Left colon (tissue), 2 donors: ENCODE measurements around the gene SPATS2L. TPM values are rescaled to one million over a fixed set of nuclear protein-coding genes. Genes with fewer than 3 reads are reported as not detected.

Experiments used
- ATAC-seq: fragments of 200-7000 bp; cut with Tn5 transposase; one replicate; pipeline ENCODE4 v1.9.1; 2020; ENCODE audit warnings: mild to moderate bottlenecking, moderate library complexity
- DNase-seq, 2 donors: peaks; one replicate each; pipeline ENCODE4 v3.0.0-alpha.2; 2020
- intact Hi-C, 2 donors: fragments of 100-400 bp; cut with DNase I in 1 of 2; cut with micrococcal nuclease in 1 of 2; formaldehyde crosslinking; loops; one replicate each; pipeline versions ENCODE4 v1.11.2 to v1.14.0; 2022; cut with DNase I, micrococcal nuclease
- total RNA-seq, 2 donors: library from RNA; stranded (reverse); fragmentation: NEBNext Ultra II Directional; extraction: Animal tissue kit (Norgen Biotek cat#: 25700); gene quantifications; one replicate each; pipeline ENCODE4 v1.2.1, GENCODE V29; 2021
- donor health status: DM: no; HTN: no; CAD: no.
- donor health status: DM: yes; HTN: yes; CAD: no.

SPATS2L gene
- total RNA-seq, 2 donors from 2014 or later = 157 to 240 TPM

DNA sequence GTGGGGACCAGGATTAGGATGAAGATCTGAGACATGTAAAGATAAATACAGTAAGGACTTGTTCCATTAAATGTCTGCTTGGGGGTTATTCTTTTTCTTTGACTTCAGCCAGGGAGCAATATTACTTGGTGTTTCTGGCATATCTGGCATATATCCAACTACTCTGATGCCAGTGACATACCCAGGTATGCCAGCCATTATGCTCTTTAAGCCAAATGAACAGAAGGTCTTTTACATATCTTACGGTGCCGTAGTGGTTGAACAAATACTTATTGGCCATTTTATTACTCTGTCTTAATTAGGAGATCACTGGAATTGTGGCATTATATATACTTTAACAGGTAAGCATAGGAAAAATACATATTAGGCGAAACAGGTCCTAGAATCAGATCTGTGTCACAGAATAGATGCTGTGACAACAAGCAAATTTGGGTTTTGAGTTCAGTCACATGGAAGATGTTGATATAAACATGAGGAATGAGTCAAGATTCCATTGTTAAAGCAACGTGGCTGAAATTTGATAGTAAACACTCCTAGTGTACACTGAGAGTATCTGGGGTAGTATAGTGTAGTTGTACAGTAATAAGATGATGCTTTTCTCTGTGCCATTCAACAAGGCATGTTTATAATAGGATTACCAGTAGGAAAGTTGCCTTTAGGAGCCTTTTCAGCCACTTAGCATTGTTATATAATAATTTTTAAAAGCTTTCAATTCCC is 140.8 kb downstream of the SPATS2L start:
- intact Hi-C loops = no loop called here
- no peak for DNase-seq
- ATAC-seq = no peak

DNA sequence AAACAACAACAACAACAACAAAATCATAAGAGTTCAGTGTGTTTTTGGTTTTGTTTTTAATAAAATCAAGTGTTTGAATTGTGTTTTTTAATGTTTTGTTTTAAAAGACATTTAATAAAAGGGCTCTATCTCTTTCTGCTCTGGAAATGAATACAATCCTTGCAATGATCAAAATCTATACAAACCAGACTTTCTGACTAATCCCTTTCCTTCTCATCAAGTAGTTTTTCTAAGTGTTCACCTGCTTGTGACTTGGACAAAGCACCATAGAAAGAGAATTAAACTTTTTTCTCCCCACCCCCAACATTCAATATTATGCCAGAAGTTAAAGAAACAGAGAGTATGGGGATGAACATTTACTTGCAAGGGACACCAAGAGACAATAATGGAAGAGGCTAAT is 142.0 kb downstream of the SPATS2L start:
- no peak for DNase-seq
- intact Hi-C loops = no loop called here
- ATAC-seq = no peak

DNA sequence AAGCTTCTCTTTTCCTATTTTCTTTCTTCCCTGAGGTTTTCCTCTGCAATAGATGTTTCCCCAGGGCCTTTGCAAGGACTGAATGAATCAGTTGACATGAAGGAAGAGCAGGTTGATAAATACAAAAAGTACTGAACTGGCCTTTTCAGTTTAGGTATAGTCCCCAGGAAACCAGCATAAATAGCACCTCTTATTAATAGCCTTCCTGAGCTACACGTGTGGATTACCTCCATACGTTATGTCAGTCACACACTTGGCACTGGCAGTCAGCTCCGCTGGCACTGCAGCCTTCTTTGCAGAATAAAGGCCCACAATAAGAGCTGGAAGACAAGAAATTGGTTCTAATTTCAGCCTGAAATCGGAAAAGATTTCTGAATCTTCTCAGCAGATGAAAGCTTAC is 142.7 kb downstream of the SPATS2L start:
- intact Hi-C loops = no loop called here
- DNase-seq (no peak), ATAC-seq (no peak)

DNA sequence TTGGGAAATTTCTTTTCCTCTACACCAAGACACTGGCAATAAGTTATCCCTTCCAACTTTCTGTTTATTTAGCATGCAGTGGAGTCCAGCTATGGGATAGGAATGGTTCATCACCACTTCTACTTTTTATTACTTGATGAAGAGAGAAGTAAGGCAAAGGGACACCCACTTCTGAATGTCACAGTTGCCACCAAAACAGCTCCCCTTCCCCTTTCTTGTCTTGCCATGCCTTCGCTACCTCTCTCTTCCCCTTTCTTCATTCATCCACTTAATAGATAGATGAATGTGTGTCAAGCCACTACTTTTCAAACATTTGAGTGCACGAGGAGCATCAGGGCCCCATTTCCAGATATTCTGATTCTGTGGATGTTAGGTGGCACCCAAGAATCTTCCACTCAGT is 143.8 kb downstream of the SPATS2L start:
- ATAC-seq = no peak
- intact Hi-C loops = no loop called here
- no peak for DNase-seq

DNA sequence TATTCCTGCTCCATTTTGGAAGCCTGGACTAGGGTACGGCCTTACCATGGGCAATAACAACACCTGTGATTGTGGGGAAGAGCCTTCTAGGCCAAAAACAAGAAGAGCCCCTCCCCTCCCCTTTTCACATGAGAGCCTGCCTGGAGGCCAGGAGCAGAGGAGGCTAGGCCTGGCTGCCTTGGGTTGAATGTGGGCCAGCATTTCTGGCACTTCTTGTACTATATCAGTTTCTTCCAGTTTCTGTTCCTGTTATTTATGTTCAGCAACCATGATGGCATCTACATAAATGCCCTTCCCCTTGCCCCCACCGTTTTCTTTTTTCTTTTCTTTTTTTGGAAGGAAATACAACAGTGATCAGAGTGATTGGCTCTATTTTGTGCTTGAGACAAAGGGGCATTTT is 145.0 kb downstream of the SPATS2L start:
- intact Hi-C loops = no loop called here
- no peak for ATAC-seq
- no peak for DNase-seq

DNA sequence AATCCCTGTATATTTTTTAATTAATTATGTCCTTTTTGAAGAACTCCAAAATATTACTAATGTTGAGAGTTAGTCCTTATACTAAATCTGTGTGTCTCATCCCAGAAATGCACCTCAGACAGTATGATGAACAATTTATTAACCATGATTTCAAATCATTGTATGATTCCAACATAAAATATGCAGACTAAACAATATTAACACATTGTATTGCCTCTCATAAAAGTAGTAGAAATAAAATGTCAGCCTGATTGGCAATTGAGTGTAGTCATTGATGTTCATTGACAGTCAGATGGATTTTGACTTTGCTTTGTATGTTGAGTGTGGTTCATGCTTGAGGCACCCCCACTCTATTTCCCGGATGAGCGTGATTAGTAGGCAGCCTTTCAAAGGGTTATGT is 145.9 kb downstream of the SPATS2L start:
- DNase-seq (no peak), ATAC-seq (no peak)
- intact Hi-C loops = no loop called here

DNA sequence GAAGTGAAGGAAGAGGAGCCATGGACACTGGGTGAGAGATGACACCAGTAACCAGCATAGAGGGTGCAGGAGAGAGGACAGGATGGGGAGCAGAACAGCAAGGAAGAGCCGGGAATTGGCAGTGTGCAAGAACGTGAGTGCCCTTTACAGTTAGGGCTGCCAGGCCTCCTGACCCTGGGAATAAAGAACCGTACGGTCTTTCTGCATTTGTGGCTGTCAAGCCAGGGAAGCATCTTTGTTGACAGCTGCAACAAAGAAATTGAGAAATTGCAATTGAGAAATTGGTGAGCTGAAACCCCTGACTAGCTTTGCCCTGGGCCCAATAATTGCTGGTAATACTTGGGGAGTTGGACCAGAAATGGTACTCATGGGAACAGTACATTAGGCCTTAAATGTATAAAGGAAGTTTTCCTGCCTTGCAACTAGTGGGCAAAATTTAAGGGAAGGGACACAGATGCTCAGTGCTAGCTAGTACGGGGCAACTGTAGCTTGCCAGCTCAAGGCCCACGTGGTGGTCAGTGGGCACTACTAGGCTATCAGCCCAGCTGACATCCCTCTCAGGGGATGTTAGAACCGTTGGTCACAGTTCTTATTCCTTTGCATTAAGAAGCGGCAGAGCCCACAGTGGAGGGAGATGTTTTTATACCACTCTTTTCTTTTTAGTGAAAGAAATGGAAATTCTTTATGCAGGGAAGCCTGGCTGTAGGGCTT is 146.8 kb downstream of the SPATS2L start:
- DNase-seq (no peak), ATAC-seq (no peak)
- intact Hi-C loops = no loop called here

DNA sequence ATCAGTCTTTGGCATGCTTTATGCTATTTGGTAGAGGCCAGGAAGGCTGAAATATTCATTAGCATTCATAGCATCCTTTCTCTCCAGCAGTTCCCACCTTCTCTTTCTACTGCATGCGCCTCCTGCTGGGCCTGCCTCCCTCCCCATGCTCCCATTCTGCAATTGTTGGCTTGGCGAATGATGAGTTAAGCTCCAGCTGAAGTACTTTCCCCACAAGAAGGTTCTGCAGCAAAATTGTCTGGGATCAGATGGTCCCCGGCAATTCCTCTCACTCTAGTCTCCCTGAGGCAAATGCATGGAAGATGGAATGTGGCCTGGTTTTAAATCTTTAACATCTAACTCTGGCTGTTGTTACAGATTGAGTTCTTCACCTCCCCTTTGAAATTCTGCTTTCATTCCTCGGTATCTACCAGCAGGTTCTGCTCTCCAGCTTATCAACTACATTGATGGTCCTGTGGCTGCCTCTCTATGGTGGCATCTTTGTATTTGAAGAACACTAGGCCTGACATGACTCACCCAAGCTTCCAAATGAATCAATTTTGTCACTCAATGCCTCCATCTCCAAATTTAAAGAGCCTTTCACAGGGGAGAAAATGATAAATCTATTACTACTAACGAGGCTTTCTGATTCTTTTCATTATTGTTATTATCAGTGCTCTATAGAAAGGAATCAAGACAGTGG is 147.5 kb downstream of the SPATS2L start:
- intact Hi-C loops = no loop called here
- ATAC-seq (no peak), DNase-seq (no peak)

DNA sequence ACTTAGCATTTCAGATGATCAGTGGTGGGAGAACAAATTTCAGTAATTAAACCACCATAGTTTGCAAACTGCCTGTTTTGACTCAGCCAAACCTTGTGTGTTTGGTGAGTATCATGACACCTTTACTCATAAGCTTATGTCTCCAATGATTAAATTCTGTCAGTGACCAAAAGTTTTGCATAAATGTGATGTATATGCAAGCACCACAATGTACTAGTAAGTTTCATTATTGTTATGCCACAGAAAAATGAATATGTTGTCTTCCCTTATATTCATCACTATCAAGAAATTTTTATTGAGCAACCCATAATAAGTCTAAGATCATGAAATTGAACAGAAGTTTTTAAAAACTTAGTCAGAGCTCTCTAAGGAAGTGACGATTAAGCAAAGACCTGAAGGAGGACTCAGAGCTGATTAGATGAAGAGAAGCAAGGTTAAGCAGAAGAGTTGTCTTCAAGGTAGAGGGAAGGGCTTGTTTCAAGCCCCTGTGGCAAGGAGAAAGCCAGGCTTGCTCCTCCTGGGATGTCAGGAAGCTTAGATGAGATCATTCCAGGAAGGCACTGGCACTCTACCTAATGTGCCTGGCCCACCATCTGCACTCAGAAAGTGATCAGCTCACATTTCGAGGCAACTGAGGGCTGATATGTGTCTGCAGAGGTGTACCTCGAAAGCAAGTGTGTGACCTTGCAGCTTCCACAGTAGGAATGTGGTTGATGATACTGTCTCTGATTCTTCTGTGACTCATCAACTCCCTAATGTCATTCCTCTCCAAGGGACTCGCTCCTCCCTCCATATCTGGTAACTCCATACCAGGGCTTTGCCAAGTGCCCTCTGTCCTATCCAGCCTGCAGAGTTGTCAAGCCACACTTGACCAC is 148.7 kb downstream of the SPATS2L start:
- no peak for DNase-seq
- intact Hi-C loops = no loop called here
- ATAC-seq = no peak

DNA sequence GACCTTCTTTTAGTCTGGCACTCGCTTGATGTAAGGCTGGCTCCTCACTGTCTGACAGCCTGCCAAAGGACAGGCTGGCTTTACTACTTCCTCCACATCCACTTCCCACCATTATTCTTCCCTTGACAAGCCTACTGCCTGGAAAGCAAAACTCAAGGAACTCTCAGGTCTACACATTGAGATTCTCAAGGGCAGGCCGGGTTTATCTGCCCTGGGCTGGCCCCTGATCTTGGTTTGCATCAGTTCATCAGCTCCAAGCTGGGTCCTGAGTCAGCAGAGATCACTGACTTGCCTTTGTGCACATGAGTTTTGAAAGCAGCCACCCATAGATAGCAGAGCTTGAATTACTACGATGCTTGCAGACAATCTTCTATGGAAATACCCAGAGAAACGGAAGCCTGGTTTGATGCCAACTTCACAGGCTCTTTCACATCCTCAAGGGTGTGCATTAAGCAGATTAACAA is 149.5 kb downstream of the SPATS2L start:
- intact Hi-C loops = no loop called here
- DNase-seq (no peak), ATAC-seq (no peak)

DNA sequence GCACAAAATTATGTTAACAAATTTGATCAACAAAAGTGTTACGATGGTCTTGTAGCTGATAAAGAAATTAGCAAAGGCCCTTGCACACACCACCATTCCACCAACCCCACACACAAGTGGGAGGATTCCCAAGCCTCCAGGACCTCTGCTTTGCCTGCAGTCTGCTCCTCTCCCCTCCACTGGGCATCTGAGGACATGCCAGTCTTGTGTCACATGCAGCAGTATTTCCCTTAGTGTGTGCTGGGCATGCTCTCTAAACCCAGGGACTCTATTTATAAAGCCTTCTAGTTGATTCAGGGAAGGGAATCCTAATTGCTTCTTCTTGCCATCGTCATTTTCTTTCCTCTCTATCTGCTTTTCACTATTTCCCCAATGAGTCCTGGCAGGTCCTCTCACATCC is 150.1 kb downstream of the SPATS2L start:
- ATAC-seq = no peak
- DNase-seq = no peak
- intact Hi-C loops = no loop called here

DNA sequence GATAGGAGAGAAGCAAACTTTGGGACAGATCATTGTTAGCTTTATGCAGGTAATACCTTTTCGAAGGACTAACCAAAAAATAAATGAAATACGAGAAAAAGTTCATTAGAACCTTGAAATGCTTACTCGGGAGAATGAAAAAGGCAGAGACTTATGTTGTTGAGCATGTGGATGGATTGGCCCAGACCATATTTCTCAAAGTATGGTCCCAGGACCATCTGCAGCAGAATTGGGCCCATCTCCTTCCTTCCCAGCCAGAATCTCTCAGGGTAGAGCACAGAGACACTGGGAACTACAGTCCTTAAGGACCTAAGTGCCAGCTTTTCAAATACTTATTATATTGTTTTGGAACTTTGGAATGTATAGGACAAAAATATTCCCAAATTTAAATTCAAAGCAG is 152.6 kb downstream of the SPATS2L start:
- DNase-seq = no peak
- intact Hi-C loops = no loop called here
- no peak for ATAC-seq

DNA sequence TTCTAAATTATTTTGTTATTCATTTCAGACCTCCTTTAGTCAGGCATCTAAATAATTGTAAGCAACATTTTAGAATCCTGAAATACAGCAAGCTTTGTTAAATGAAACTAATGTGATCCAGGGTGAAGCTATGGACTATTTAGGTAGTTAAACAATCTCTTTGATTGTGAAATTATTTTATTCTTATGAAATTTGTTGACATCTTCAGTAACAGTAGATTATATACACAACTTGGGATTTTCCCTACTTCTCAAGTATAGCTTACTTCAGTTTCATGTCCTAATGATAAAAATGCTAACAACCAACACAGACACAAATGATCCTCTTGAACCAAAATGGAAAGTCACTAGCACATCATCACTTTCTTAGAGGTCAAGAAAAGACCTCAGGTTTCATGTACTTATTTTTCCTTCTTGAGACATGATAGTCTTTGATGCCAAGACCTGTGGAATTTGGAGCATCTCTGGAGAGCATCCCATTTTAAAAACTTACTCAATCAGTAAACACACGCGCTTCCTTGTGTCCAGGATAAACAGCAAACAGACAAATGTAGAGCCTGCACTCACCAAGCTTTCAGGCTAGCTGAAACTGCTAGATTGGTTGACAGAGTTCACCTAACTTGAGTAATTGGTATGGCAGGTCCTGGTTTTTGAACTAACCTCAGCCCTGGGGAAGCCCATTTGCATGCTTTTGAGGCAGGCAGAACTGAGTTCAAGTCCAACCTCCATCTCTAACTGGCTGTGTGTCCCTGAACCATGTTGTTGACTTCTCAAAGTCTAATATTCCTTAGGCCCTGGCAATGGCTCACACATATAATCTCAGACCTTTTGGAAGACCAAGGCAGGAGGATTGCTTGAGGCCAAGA is 155.6 kb downstream of the SPATS2L start:
- DNase-seq (no peak), ATAC-seq (no peak)
- intact Hi-C loops = loop anchor here in 1 of 2 donors (10.0 kb wide), 1 partner anchor 147 kb away; no protein-coding TSS in a partner anchor

DNA sequence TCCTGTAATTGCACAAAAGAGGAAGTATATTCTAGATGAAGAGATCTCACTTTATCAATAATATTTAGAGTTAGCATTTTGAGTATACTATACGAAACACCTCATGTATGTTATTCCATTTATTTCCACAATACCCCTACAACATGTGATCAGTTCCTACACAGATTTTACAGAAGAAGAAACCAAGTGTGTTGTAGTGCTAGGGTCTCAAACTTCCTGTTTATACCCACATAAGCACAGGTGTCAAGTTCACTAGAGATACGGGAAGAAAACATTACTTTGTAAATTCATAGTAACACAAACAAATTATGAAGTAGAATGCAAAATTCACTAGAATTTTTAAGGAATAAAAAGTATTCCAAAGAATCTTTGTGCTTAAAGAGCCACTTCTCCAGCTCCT is 157.0 kb downstream of the SPATS2L start:
- ATAC-seq (no peak), DNase-seq (no peak)
- intact Hi-C loops = loop anchor here in 1 of 2 donors (10.0 kb wide), 1 partner anchor 149 kb away; no protein-coding TSS in a partner anchor

DNA sequence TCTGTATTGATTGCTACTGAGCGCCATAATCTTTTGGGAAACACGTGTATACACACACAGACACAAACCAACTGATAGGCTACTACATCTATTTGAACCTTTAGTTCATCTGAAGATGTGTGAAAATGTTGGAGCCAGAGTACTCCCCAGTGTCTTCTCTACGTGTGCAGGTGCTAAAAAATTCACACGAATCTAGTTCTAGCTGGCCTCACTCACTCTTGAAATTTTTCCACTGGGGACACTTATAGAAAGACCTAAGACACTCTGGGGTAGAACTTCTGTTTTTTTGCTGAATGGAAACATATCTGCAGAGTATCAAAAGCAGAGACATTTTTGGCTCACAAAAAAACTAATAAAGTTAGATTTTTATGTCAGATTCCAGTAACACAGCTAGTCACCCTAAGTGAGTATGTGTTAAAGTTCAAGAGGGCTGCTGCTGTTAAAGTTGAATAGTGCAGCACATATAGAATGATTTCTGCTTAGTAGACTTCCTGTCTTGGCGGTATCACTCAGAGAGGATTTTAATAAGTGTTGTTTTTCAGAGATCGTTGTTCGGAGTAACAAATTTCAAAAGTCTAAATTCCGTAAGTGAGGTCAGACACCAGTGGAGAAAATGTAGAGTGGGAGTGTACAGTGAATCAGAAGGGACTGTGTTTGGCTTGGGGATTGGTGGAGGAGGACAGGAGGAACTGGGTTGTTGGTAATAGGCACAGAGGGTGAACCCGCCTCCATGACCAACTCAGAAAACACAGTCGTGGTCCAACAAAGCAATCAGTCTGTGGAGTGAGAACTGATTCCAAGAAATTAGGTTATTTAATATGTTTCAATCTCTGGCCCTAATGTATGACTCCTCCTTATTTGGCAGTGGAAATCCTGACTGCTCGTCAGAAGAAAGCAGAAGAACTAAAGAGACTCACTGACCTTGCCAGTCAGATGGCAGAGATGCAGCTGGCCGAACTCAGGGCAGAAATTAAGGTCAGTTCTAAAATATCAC is 160.2 kb downstream of the SPATS2L start:
- intact Hi-C loops = loop anchor here in 1 of 2 donors (10.0 kb wide), 1 partner anchor 152 kb away; no protein-coding TSS in a partner anchor
- DNase-seq (no peak), ATAC-seq (peak; percentile 13)

DNA sequence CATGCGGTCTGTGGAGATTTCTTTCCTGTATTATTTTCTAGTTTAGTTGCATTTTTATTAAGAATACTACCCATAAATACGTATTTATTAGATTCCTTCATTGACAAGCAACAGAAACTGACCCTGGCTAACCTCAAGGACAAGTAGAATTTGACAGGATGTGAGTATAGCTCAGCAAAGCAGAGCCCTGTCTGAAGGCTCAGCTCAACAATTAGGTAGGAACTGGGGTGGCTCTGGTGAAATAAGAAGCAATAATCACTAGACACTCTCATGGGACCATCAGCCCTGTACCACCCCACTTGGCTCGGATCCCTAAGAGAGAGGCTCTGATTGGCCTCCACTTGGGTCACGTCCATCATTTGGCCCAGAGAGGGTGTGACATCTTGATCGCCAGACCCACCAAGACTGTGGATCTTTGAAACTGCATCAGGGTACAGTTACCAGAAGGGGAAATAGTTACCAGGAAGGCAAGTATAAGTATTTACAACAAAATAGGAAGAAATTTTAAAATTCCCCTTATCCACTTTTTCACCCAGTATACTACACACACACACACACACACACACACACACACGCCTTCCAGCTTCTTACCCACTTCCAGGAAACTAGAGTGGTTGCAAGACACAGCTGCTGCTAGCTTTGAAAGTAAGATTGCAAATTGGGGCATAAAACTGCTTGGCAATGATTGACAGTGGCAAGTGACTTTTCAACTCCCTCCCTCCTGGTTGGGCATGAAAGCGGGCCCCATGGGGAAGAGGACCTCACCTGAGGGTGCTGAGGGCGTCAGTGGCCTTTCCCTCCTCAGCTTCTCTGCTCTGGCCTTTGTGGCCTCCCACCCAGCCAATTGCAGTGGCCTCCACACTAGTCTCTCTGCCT is 161.6 kb downstream of the SPATS2L start:
- intact Hi-C loops = loop anchor here in 1 of 2 donors (10.0 kb wide), 1 partner anchor 153 kb away; no protein-coding TSS in a partner anchor
- ATAC-seq (peak; percentile 72), DNase-seq (no peak)
